Measurements from ENCODE around the gene SLC5A10.

The SLC5A10 gene

DNA sequence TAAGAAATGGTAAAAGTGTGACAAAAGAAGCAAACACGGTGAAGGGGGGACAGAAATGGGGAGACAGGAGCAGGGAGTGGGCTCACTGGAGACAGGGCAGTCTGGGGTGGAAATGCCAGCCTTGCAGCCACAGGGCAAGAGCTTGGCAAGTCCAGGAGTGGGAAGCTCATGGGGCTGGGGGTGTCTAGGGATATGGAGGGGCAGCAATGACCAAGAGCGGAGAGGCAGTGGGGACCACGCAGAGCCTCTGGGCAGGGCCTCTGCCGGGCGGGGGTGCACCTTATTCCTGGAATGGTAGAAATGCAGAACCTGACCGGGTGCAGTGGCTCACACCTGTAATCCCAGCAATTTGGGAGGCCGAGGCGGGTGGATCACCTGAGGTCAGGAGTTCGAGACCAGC, 12.6 kb downstream of the SLC5A10 start:
- no peak for DNase-seq (ENCODE audit: low read depth, low spot score)

- DNase-seq (ENCODE audit: low read depth, low spot score): no peak
Observed at GRCh38 chr17:18965530-18966236, 13.7 kb downstream of the SLC5A10 start.

GRCh38 chr17:18966831-18967624, 15.1 kb downstream of the SLC5A10 start:
- DNase-seq (ENCODE audit: low read depth, low spot score): no peak

GRCh38 chr17:18967916-18968315, 16.0 kb downstream of the SLC5A10 start:
- no peak for DNase-seq (ENCODE audit: low read depth, low spot score)

GRCh38 chr17:18968345-18968744, 16.4 kb downstream of the SLC5A10 start:
- no peak for DNase-seq (ENCODE audit: low read depth, low spot score)

- no peak for DNase-seq (ENCODE audit: low read depth, low spot score)
Observed at GRCh38 chr17:18968945-18969887, 17.3 kb downstream of the SLC5A10 start.

DNA sequence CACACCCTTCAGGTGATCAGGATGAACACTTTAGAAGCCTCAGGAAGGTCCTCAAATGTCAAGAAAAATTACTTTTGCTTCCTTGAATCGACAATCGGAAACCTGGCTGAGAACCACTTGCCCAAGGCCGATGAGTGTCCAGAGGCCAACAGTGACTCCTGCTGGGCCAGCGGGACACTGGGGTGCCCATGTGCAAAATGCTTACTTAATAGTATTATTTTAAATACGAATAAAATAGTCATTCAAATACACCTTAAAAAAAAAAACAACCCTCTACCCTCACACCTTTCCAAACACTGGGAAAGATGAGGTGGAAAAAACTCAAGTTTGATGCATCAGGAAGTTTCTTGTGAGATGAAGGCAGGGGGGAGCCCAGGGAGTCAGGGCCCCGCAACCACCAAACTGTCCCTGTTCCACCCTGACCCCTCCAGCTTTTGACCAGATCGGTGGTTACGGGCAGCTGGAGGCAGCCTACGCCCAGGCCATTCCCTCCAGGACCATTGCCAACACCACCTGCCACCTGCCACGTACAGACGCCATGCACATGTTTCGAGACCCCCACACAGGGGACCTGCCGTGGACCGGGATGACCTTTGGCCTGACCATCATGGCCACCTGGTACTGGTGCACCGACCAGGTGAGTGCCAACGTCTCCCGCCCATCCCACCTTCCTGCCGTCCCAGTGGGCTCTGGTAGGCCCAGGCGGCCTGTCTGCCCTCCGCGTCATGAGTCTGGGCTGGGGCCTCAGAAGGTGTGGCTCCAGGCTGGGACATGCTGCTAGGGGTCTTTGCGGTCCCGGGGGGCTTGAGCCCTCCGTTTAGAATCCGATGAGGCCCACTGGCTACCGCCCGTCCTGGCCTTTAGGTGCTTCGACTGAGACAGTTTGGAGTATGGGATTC, 18.9 kb downstream of the SLC5A10 start:
- DNase-seq (ENCODE audit: low read depth, low spot score): no peak

DNA sequence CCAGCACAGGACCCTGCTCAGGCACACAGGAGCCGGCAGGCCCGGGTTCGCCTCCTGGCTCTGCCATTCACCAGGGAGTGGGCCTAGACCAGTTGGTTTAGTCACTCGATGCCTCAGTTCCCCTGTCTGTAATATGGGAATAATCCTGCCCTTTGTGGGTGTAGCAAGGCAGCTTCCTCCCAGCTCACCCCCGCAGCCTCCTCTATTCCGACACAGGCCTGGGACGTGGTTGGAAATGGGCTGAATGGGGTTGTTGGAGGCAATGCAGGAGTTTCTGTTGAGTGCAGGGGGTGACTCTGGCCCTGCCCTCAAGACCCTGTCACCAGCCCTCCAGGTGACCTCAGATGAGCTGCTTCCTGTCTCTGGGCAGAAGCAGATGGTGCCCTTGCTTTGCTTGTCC, 19.8 kb downstream of the SLC5A10 start:
- no peak for DNase-seq (ENCODE audit: low read depth, low spot score)

GRCh38 chr17:18974407-18975149, 22.6 kb downstream of the SLC5A10 start:
- no peak for DNase-seq (ENCODE audit: low read depth, low spot score)

- no peak for DNase-seq (ENCODE audit: low read depth, low spot score)
Observed at GRCh38 chr17:18975597-18975996, 23.6 kb downstream of the SLC5A10 start.

GRCh38 chr17:18976201-18976600, 24.2 kb downstream of the SLC5A10 start:
- no peak for DNase-seq (ENCODE audit: low read depth, low spot score)

DNA sequence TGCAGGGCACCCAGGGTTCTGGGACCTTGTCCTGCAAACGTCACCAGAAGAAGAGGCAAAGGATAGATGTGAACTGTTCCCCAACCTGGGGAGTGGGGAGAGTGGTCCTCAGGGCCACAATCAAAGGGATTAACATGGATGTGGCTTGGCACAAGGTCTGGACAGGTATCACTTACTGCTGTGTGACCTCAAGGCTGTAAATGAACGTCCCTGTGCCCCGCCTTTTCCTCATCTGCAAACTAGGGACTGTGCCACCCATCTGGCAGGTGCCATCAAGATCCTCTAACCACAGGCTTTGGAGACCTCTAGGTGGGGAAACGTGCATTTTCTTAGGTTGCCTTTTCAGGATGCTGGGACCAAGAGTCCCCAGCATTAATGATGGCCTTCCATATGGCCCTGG, 25.1 kb downstream of the SLC5A10 start:
- DNase-seq (ENCODE audit: low read depth, low spot score): no peak

DNA sequence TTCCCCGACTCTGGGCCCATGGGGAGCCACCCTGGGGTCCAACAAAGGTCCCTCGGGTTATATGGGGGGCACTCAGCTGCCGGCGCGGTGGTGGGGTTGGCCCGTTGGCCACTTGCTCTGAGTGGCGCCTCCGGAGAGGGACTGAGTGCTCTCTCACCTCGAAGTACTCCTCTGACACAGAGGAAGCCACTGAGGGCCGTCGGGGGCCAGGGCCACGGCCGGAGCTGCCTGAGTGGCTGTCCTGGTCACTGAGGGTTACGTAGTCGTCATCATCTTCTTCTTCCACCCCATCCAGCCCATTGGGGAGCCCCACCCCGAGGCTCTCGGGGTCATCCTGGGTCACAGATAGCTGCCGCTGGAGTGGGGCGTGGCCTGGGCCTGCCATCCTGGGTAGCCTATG, 25.7 kb downstream of the SLC5A10 start:
- no peak for DNase-seq (ENCODE audit: low read depth, low spot score)

- DNase-seq (ENCODE audit: low read depth, low spot score): no peak
Observed at GRCh38 chr17:18978050-18978449, 26.1 kb downstream of the SLC5A10 start.

DNA sequence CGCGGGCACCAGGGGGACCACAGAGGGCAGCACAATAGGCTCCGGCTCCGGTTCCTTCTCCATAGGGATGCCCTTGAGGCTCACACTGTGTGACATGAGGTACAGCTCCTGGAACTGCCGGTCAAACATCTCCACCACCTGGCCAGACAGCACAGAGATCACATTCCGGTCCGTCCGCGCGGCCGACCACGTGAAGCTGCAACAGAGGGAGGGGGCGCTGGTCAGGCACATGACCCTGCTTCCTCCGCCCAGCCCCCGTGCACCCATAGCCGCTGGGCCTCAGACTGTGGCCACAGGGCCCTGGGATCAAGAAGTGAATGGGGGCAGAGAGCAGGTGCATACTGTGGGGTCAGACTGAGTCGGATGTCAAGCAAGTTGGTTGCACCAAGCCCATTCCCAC, 26.7 kb downstream of the SLC5A10 start:
- no peak for DNase-seq (ENCODE audit: low read depth, low spot score)

GRCh38 chr17:18980682-18981334, 28.8 kb downstream of the SLC5A10 start:
- DNase-seq (ENCODE audit: low read depth, low spot score): no peak

DNA sequence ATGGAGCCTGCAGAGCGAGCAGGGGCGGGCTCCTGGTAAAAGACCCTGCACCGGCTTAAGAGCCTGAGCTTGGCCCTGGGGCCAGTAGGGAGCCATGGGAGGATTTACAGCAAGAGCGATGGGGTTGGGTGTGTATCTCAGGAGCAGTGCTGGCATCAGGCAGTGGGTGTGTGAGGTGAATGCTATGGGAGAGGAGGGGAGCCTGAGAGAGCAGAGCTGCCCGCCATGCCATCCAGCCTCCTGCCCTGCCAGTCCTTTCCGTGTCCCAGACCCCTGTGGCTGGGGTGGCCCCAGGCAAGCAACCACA, 29.3 kb downstream of the SLC5A10 start:
- DNase-seq (ENCODE audit: low read depth, low spot score): no peak

DNA sequence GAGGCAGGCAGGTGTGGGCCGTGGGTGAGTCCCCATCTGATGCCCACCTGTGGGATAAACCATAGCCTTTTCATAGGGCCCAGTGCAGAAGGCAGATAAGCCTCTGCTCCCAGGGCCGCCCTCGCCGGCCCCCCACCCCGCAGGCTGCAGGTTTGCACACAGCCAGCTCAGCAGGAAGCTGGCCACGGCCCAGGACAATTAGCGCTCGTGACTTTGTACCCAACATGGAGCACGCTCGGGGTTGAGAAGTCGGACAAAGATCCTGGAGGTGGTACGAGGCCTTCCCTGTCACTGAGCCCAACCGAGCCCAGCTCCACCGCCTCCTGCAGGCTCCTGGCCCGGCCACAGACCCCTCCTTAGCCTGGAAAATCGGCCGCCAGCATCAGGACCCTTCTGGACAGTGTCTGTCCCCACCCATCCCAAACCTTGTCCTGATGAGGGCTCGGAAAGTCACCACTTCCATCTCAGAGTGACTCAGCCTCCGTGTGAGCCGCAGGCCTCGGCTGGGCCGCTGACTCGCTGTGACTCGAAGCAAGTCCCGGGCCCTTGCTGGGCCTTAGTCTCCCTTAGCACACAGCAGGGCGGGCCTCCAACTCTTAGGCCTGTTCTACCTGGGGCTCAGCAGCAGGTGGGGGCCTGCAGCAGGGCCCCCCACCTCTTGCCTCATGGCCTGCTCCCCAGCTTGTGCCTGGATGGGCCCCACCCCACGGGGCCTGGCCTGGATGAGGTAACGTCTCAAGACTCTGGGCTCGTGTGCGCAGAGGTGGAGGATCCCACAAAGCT, 29.9 kb downstream of the SLC5A10 start:
- DNase-seq (ENCODE audit: low read depth, low spot score): no peak

All from brain pericyte (primary cell).